GM19025 (cell line): Measurements from ENCODE around the gene TBXA2R.

ENCODE experiments used
- ATAC-seq: cut with Tn5 transposase; IDR thresholded peaks from one replicate; pipeline ENCODE4 v1.9.1; 2021; ENCODE audit warnings: mild to moderate bottlenecking, low read depth, moderate library complexity; ENCODE audit not compliant: unreplicated experiment

The TBXA2R gene

DNA sequence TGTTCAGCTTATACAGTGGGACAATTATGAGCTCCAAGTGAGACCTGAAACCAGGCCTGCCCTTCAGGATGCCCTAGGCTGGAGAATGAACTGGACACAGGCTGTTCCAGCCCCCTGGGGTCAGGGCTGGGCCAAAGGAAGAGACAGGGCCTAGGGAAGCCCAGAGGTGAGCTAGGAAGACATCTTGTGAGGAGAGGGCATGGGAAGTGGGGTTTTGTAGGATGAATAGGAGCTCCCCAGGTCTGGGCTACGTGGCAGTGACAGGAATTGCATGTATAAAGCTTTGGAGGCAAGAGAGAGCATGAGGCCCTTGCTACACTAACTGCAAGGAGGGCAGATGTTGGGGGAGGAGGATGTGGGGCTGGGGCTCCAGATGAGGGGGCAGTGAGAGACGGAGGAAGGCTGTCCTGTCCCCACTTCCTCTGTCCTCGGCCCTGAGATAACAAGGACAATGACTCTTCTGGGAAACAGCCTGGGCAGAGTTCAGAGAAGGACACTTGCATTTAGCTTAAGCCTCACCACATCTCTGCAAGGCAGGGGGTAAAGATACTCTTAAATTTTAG is 1.5 kb upstream of the TBXA2R start:
- ATAC-seq = no peak

DNA sequence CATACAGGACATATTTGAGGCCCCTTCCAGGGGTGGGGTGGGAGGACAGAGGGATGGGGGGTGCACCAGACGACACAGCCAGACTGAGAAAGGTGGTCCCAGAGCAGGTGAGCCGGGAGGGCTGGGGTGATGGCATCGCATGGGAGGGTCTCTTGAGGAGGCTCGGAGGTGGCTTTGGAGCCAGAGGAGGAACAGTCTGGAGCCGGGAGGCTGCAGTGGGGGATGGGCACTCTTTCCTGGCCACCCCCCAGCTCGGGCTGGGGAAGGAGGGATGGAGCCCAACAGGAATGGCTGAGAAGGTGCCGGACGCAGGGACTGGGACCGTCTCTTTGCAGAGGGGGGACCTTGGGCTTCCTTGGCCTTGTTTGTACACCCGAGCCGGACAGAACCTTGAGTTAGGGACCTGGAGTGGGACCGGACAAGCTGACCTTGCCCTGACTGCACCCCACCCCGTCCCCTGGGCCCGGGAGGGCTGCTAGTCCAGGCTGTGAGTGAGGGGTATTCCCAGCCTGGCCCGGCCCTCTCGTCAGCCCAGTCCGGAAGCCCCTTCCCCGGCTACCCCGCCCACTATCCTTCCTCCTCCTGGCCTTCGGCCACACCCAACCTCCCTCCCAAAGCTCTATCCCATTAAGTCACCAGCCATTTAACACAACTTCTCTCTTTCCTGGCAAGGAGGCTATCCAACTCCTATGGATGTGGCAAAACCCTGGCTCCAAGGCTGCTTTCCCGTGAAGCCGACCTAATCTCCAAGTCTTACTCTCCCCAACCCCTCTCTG is 816 bp upstream of the TBXA2R start:
- ATAC-seq = no peak

DNA sequence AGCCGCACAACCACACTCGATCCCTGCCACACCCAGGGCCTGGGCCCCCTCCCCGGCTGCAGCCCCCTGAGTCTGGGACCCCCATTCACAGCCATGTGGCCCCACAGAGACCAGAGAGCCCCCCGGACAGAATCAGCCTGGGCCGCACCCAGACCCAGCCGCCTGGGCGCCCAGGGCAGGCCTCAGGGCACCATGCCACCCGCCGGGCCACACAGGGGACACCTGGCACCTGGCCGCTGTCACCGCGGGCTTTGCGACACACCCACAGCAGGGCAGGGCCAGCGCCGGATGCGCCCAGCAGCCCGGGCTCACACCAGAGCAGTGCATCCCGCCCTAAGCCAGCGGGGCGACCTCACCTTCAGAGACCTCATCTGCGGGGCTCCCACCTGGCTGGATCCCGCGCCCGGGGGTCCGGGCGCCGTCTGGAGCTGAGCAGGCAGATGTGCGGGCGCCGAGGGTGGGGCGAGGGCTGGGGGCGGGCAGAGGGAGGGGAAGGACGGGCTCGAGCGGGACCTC is 443 bp downstream of the TBXA2R start:
- no peak for ATAC-seq

DNA sequence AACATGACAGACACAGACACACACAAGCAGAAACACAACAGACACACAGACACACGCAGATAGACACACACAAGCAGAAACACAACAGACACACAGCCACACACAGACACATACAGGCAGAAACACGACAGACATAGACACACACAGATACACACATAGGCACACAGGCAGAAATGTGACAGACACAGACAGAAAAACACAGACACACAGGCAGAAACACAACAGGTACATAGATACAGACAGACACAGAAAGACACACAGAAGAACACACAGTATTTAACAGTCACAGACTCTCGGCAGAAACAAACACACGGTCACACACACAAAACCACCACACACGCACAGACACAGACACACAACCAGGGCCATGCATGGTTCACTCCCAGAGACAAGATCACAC is 905 bp downstream of the TBXA2R start:
- ATAC-seq = no peak

DNA sequence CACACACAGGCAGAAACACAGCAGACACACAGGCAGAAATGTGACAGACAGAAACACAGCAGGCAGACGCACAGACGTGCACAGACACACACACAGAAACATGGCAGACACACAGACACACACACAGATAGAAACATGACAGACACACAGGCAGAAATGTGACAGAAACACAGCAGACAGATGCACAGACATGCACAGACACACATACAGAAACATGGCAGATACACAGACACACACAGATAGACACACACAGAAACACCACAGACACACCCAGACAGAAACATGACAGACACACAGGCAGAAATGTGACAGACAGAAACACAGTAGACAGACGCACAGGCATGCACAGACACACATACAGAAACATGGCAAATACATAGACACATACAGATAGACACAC is 1.3 kb downstream of the TBXA2R start:
- ATAC-seq = no peak

DNA sequence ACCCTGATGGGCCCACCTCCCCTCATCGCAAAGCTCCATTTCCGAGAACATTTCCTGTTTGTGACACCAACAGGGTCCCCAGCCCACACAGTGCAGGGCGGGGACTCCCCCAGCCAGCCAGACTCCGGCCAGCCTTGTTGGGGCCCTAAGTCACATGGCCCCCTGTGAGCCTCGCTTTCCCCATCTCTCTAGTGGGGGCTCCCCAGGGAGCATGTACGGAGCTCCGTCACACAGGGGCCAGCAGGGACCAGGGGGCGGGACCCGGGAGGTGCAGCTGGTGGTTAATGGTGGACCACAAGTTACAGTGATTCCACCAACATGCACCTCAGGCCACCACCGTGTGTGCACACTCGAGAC is 1.7 kb downstream of the TBXA2R start:
- ATAC-seq = no peak

DNA sequence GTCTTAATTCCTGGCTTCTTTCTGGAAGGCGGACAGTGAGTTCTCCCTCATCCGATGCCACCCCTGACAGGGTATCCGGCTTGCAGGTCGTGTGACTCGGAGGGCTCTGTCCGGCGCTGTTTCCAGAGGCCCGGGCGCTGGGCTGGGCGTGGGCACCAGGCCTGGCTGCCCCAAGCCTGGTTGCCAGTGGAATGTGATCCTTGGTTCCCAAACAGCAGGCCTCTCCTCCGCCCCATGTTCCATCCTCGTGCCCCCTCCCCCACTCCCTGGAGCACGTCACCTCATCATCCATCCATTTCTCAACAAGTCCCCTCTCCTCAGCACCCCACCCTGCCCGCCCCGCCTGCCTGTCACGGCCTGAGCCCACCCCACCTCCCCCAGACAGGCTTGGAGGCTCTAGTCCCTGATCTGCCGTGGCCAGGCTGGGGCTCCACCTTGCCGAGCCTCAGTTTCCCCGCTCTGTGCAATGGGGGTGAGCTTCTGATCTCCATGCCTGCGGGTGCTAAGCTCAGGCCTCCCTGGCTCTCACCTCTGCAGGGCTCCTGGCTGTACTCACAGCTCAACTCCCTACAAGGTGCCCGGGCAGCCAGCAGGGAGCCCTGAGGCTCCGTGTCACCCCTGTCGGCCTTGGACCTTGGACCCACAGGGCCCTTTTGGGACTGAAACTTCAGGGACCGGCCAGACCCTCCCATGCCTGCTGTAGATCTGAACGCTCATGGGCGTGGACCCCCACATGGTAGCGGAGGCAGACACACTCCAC is 2.3 kb downstream of the TBXA2R start:
- ATAC-seq = no peak

DNA sequence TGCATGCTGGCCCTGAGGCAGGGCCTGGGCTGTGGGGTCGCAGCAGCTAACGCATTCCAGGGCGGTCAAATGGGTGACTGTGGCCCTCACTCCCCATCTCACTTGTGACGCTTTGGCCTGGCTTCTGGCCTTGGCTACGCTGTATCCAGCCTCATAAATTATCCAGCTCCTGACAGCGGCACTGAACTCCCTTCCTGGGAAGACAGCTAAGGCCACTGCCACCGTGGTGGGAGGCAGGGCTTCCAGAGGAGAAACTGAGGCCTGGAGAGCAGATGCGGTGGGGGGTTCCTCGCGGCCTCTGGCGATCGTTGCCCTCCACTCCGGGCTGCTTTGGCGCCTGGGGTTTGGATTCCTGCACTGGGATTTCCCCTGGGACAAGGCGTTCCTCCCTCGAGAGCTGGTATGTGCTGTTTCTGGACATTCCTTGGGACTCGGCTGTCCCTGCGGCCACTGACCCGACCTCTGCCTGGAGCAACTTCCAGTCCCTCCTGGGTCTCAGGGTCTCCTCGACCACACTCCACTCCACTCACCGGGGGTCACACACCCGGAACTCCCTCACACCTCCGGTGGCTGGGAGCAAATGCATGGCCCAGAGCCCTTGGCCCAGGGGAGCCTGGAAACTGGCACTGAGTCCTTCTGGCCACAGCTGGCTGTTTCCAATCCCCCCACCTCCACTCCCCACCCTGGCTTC is 3.4 kb downstream of the TBXA2R start:
- ATAC-seq = no peak

DNA sequence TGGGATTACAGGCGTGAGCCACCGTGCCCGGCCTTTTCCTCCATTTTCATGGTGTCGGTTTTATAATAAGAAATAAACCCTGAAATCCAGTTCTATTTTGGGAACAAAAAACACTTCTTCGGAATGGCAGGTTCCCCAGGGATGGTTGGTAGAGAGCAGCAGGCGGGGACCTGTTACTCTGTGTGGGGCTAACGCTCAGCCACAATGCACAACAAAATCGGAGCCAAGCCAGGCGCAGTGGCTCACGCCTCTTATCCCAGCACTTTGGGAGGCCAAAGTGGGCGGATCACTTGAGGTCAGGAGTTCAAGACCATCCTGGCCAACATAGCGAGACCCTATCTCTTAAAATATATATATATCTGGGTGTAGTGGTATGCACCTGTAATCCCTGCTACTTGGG is 5.7 kb downstream of the TBXA2R start:
- ATAC-seq = no peak

DNA sequence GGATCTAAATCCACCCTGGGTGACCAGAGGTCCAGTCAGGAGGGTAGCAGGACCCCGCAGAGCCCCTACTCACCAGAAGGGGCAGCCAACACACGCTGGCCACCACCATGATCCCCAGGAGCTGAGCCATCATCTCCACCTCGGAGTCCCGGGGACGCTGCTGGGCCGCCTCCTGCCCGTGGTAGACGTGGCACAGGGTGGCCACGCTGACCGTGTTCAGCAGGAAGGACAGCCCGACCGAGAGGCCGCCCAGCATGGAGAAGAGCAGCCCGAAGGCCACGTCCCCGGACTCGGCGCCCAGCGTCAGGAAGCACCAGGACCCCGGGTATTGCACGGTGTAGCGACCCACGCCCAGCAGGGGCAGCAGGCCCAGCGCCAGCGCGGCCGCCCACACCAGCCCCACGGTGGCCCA is 6.9 kb downstream of the TBXA2R start:
- no peak for ATAC-seq

DNA sequence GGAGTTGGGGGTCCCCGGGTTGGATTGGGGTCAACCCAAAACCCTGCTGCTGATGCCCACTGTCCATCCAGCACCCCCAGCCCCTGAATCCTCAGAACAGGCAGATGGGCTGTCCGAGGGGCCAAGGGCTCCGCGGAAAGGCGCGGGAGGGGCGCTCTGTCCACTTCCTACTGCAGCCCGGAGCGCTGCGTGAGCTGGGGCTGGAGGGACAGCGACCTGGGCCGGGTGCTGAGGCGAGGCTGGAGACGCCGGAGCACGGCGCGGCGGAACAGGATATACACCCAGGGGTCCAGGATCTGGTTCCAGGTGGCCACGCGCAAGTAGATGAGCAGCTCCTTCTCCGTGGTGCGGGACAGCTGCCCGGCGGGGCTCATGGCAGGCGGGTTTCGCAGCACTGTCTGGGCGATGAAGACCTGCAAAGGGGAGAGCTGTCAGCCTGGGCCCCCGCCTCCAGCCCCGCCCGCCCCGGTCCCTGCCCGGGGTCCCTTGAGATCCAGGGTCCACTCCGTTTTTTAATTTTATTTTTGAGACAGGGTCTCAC is 11.1 kb downstream of the TBXA2R start:
- no peak for ATAC-seq

DNA sequence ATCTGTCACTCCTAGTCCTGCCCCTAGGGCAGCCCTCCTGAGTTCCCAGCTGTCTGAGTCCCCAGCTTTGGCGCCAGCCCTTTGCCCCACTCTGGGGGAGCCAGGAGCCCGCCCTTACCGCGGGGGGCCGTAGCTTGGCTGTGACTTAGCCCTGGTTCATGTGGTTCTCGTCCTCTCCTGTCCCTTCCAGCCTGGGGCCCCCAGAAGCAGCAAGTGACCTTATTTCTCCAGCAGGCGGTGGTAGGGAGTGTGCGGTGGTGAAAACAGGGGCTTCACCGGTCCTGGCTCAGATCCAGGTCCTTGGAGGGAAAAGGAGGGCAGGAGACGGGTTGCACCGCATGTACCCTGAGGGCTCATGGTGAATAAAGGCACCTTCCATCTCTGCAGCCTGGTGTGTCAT is 13.5 kb downstream of the TBXA2R start:
- no peak for ATAC-seq

DNA sequence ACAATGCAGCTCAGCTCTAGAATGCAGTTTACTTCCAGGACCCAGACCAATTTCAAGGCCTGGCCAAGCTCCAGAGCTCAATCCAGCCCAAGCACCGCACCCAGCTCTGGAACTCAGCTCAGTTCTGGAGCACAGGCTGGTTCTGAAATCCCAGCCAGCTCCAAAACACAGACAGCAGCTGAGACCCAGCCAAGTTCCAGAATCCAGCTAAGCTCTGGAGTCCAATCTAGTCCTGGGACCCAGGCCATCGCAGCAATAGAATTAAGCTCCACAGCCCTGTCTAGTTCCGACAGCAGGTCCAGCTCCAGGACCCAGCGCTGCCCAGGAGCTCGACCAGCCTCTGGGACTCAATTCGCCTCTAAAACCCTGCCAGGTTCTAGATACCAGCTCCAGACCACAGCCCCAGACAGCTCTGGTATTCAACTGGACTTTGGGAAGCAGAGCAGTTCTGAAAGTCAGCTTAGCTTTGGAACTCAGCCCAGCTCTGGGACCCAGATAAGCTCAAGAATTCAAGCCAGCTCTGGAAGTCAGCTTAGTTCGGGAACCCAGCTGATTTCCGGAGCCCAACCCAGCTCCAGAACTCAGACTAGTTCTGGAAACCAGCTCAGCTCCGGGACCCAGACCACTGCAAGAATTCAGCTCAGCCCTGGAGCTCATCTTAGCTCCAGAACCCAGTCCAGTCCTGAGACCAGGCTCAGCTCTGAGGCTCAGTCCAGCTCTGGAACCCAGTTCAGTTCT is 14.6 kb downstream of the TBXA2R start:
- no peak for ATAC-seq

DNA sequence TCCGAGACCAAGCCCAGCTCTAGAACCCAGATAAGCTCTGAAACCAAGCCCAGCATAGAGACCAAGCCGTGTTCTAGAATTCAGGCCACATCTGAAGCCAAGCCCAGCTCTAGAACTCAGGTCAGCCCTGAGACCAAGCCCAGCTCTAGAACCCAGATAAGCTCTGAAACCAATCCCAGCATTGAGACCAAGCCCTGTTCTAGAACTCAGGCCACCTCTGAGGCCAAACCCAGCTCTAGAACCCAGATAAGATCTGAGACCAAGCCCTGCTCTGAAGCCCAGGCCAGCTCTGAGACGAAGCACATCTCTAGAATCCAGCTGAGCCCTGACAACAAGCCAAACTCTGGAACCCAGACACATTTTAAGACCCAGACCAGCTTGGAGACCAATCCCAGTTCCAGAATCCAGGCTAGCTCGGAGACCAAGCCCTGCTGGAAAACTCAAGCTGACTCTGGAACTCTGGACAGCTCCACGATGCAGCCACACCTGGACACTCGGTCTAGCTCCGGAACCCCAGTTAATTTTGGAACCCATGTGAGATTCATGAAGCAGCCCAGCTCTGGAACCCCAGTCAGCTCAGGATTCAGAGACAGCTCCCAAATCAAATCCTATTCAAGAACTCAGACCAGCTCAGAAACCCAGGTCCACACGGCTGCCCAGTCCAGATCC is 15.6 kb downstream of the TBXA2R start:
- ATAC-seq = no peak

DNA sequence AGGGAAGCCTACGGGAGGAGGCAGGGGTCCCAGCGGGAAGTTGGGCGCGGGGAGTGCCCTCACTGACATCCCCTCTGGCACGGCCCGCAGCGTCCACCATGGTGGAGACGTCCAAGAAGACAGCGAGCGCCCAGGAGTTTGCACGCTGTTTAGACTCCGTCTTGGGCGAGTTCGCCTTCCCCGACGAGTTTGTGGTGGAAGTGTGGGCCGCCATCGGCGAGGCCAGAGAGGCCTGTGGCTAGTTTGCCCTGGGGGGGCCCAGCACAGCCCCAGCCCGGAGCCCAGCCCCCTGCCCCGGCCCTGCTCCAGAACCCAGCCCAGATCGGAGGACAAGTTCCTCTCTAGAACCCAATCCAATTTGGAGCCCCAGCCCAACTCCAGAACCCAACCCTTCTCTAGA is 16.7 kb downstream of the TBXA2R start:
- no peak for ATAC-seq

DNA sequence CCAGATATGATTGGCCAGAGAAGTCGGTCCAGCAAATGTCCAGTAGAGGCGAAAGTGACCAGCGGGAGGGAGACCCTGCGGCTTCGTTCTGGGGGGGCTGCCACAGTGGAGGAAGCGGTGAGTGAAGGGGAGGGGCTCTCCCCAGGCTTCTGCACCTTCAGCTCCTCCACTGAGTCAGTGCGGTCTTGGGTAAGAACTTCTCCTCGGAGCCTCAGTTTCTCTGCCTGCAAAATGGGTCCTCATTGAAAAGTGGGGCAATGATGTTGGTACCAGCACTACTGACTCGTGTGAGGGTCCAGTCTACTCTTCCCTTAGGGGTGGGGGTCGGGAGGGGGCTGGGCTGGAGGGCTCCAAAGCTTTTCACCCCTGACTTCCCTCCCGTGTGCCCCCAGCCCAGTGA is 17.2 kb downstream of the TBXA2R start:
- ATAC-seq = no peak

DNA sequence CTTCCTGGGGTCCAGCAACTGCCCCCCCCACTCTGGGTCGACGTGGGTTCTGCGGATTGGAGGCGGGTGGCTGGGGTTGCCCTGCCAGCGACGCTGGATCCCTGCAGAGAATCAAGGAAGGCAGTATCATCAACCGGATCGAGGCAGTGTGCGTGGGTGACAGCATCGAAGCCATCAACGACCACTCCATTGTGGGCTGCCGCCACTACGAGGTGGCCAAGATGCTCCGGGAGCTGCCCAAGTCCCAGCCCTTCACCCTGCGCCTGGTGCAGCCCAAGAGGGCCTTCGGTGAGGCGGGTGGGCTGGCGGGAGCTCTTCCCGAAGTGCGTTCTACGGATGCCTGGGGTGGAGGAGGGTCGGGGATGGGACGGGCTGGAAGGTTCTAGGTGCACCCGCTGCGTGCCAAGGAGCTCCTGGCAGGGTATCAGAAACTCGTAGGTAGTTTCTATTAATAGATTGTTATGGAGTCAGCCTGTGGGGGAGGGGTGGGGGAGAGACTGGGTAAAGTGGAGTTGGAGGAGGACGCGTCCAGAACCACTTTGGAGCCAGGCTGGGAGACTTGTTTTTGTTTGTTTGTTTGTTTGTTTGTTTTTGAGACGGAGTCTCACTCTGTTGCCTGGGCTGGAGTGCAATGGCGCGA is 19.8 kb downstream of the TBXA2R start:
- no peak for ATAC-seq

DNA sequence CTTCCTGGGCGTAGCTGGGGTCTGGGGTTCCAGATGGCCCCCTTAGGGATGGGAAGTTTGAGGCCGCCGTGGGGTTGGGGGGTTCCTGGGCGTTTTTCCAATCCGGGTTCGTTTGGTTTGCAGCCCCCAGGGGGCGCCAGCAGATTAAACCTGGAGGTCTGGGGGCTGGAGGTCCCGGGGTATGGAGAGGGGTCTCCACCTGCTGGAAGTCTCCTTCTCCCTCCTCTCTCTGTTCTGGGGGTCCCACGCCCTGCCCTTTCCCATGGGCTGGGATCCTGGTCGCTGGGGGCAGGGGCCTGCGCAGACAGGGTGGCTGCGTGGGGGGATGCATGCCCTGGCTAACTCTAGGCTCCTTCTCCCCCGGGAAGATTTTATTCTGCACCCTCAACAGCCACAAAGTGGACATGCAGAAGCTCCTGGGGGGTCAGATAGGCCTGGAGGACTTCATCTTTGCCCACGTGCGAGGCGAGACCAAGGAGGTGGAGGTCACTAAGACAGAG is 20.5 kb downstream of the TBXA2R start:
- no peak for ATAC-seq
